Measurements from ENCODE around the gene ZC3H11A.
A peak's percentile ranks its signal among the peaks of the same experiment; 100 is the strongest.

ZC3H11A gene

GRCh38 chr1:203769505-203770343 is 25.7 kb upstream of the ZC3H11A start:
- TF ChIP-seq, protein P1, sequence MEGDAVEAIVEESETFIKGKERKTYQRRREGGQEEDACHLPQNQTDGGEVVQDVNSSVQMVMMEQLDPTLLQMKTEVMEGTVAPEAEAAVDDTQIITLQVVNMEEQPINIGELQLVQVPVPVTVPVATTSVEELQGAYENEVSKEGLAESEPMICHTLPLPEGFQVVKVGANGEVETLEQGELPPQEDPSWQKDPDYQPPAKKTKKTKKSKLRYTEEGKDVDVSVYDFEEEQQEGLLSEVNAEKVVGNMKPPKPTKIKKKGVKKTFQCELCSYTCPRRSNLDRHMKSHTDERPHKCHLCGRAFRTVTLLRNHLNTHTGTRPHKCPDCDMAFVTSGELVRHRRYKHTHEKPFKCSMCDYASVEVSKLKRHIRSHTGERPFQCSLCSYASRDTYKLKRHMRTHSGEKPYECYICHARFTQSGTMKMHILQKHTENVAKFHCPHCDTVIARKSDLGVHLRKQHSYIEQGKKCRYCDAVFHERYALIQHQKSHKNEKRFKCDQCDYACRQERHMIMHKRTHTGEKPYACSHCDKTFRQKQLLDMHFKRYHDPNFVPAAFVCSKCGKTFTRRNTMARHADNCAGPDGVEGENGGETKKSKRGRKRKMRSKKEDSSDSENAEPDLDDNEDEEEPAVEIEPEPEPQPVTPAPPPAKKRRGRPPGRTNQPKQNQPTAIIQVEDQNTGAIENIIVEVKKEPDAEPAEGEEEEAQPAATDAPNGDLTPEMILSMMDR (IDR thresholded peaks at IDR 0.05; ENCODE audit: low read depth, low read length), result no peak
- H3K4me3 ChIP-seq (replicated peaks in 1 of 2; ENCODE audit: low read depth in 2 of 2, low read length in 2 of 2), result no peak overlapping the region
- peak; percentile 91 to 96 for DNase-seq (ENCODE audit: low read depth in 2 of 2)

GRCh38 chr1:203771901-203772301 is 23.5 kb upstream of the ZC3H11A start:
- DNase-seq (ENCODE audit: low read depth in 2 of 2), result peak; percentile 19 to 62
- TF ChIP-seq, protein P1 (IDR thresholded peaks at IDR 0.05; ENCODE audit: low read depth, low read length), result no peak
- no peak overlapping the region for H3K4me3 ChIP-seq (replicated peaks in 1 of 2; ENCODE audit: low read depth in 2 of 2, low read length in 2 of 2)

DNA sequence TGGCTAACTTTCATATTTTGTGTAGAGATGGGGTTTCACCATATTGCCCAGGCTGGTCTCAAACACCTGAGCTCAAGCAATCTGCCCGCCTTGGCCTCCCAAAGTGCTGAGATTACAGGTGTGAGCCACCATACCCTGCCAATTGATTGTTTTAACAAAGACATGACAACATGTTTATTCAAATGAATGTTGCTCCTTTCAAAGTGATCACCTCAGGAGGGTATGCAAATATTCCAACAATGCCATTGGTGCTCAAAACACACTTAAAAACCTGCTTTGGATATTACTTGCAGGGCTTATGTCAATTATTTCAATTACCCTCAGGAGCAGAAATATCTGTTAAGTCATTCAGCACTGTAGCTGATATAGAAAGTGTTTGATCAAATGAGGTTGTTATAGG is 22.6 kb upstream of the ZC3H11A start:
- DNase-seq (ENCODE audit: low read depth in 2 of 2), result no peak
- no peak overlapping the region for H3K4me3 ChIP-seq (replicated peaks in 1 of 2; ENCODE audit: low read depth in 2 of 2, low read length in 2 of 2)

GRCh38 chr1:203776636-203777035 is 18.8 kb upstream of the ZC3H11A start:
- TF ChIP-seq, protein P1 (IDR thresholded peaks at IDR 0.05; ENCODE audit: low read depth, low read length), result no peak
- DNase-seq (ENCODE audit: low read depth in 2 of 2), result no peak
- no peak overlapping the region for H3K4me3 ChIP-seq (replicated peaks in 1 of 2; ENCODE audit: low read depth in 2 of 2, low read length in 2 of 2)

More for the DNA sequence above, 22.6 kb upstream of the ZC3H11A start:
- TF ChIP-seq, protein P1 (IDR thresholded peaks at IDR 0.05; ENCODE audit: low read depth, low read length), result no peak

- TF ChIP-seq, protein P1 (IDR thresholded peaks at IDR 0.05; ENCODE audit: low read depth, low read length), result no peak
- DNase-seq (ENCODE audit: low read depth in 2 of 2), result no peak
- no peak overlapping the region for H3K4me3 ChIP-seq (replicated peaks in 1 of 2; ENCODE audit: low read depth in 2 of 2, low read length in 2 of 2)
Observed at GRCh38 chr1:203777596-203777995, 17.8 kb upstream of the ZC3H11A start.

GRCh38 chr1:203778146-203778545 is 17.3 kb upstream of the ZC3H11A start:
- no peak overlapping the region for H3K4me3 ChIP-seq (replicated peaks in 1 of 2; ENCODE audit: low read depth in 2 of 2, low read length in 2 of 2)
- TF ChIP-seq, protein P1 (IDR thresholded peaks at IDR 0.05; ENCODE audit: low read depth, low read length), result no peak
- no peak for DNase-seq (ENCODE audit: low read depth in 2 of 2)
